ENCODE data around the gene PKDCC. TPM values are rescaled to one million over a fixed set of nuclear protein-coding genes. Genes with fewer than 3 reads are reported as not detected.

PKDCC gene
- total RNA-seq, 3 donors from 2014 or later (not counting 1 experiment from before 2014, with no cell fraction given), result 0.50 TPM; not detected in 2

- intact Hi-C loops (cut with micrococcal nuclease), result no loop called here
- WGBS (ENCODE audit: insufficient coverage), result 89% methylated on average over 3 of the region's 3 CpGs
- Histone ChIP-seq H3K27ac (ENCODE audit: low read length) (no peak overlapping the region), H3K4me3 (ENCODE audit: low read length) (no peak overlapping the region), H3K27me3 (ENCODE audit: control insufficient read depth, insufficient read depth, low read length) (no peaks in the 10 kb centered on the region), H3K4me1 (ENCODE audit: control insufficient read depth, insufficient read depth, low read length) (peaks cover 11% of the 10 kb centered on the region), H3K9me3 (ENCODE audit: control insufficient read depth, insufficient read depth, low read length) (no peaks in the 10 kb centered on the region), H3K36me3 (ENCODE audit: control insufficient read depth, insufficient read depth, low read length) (no peaks in the 10 kb centered on the region)
- DNase-seq (no peak), ATAC-seq (no peak)
- Mint-ChIP-seq H3K36me3 (no peaks in the 10 kb centered on the region), H3K4me1 (peaks cover 0 to 12% of the 10 kb centered on the region in 2 donors), H3K27me3 (ENCODE audit: low read depth in 2 of 2) (peaks cover 9 to 27% of the 10 kb centered on the region in 2 donors), H3K9me3 (no peaks in the 10 kb centered on the region), H3K27ac (no peak overlapping the region), H3K4me3 (no peak overlapping the region)
- TF ChIP-seq CTCF (IDR thresholded peaks at IDR 0.05), result no peak
These were observed 22.7 kb upstream of the PKDCC start for GRCh38 chr2:42025151-42025582.

- Mint-ChIP-seq H3K27me3 (ENCODE audit: low read depth in 2 of 2) (peaks cover 9 to 38% of the 10 kb centered on the region in 2 donors), H3K9me3 (no peaks in the 10 kb centered on the region), H3K27ac (no peak overlapping the region), H3K4me3 (no peak overlapping the region), H3K36me3 (no peaks in the 10 kb centered on the region), H3K4me1 (peaks cover 0 to 12% of the 10 kb centered on the region in 2 donors)
- ATAC-seq, result no peak
- Histone ChIP-seq H3K4me1 (ENCODE audit: control insufficient read depth, insufficient read depth, low read length) (peaks cover 11% of the 10 kb centered on the region), H3K27me3 (ENCODE audit: control insufficient read depth, insufficient read depth, low read length) (no peaks in the 10 kb centered on the region), H3K4me3 (ENCODE audit: low read length) (no peak overlapping the region), H3K9me3 (ENCODE audit: control insufficient read depth, insufficient read depth, low read length) (no peaks in the 10 kb centered on the region), H3K36me3 (ENCODE audit: control insufficient read depth, insufficient read depth, low read length) (no peaks in the 10 kb centered on the region), H3K27ac (ENCODE audit: low read length) (no peak overlapping the region)
- intact Hi-C loops (cut with micrococcal nuclease), result no loop called here
- WGBS (ENCODE audit: insufficient coverage), result 93% methylated on average over 5 of the region's 5 CpGs
- DNase-seq, result no peak
- TF ChIP-seq CTCF (IDR thresholded peaks at IDR 0.05), result no peak
These were observed 21.5 kb upstream of the PKDCC start for GRCh38 chr2:42026272-42026671.

GRCh38 chr2:42028571-42029148 is 19.2 kb upstream of the PKDCC start:
- H3K9me3 ChIP-seq (ENCODE audit: control insufficient read depth, insufficient read depth, low read length), result no peaks in the 10 kb centered on the region
- H3K27me3 ChIP-seq (ENCODE audit: control insufficient read depth, insufficient read depth, low read length), result peaks cover 3% of the 10 kb centered on the region
- no peaks in the 10 kb centered on the region for H3K36me3 ChIP-seq (ENCODE audit: control insufficient read depth, insufficient read depth, low read length)
- no peak for TF ChIP-seq CTCF (IDR thresholded peaks at IDR 0.05)
- no peak overlapping the region for H3K4me3 ChIP-seq (ENCODE audit: low read length)
- ATAC-seq (no peak), DNase-seq (no peak)
- intact Hi-C loops (cut with micrococcal nuclease), result no loop called here
- 68% methylated on average over 8 of the region's 8 CpGs for WGBS (ENCODE audit: insufficient coverage)
- Mint-ChIP-seq H3K4me3 (no peak overlapping the region), H3K27ac (no peak overlapping the region), H3K4me1 (peaks cover 0 to 12% of the 10 kb centered on the region in 2 donors), H3K27me3 (ENCODE audit: low read depth in 2 of 2) (peaks cover 11 to 38% of the 10 kb centered on the region in 2 donors), H3K36me3 (no peaks in the 10 kb centered on the region), H3K9me3 (no peaks in the 10 kb centered on the region)
- H3K27ac ChIP-seq (ENCODE audit: low read length), result no peak overlapping the region
- peaks cover 11% of the 10 kb centered on the region for H3K4me1 ChIP-seq (ENCODE audit: control insufficient read depth, insufficient read depth, low read length)

- Histone ChIP-seq H3K4me1 (ENCODE audit: control insufficient read depth, insufficient read depth, low read length) (peaks cover 11% of the 10 kb centered on the region), H3K27me3 (ENCODE audit: control insufficient read depth, insufficient read depth, low read length) (peaks cover 3% of the 10 kb centered on the region), H3K4me3 (ENCODE audit: low read length) (no peak overlapping the region), H3K36me3 (ENCODE audit: control insufficient read depth, insufficient read depth, low read length) (no peaks in the 10 kb centered on the region), H3K9me3 (ENCODE audit: control insufficient read depth, insufficient read depth, low read length) (no peaks in the 10 kb centered on the region), H3K27ac (ENCODE audit: low read length) (no peak overlapping the region)
- 85% methylated on average over 4 of the region's 4 CpGs for WGBS (ENCODE audit: insufficient coverage)
- no peaks in the 10 kb centered on the region for H3K36me3 Mint-ChIP-seq
- no peak overlapping the region for H3K4me3 Mint-ChIP-seq
- ATAC-seq, result no peak
- H3K27ac Mint-ChIP-seq, result no peak overlapping the region
- H3K4me1 Mint-ChIP-seq, result peaks cover 0 to 12% of the 10 kb centered on the region in 2 donors
- TF ChIP-seq CTCF (IDR thresholded peaks at IDR 0.05), result no peak
- peaks cover 11 to 34% of the 10 kb centered on the region in 2 donors for H3K27me3 Mint-ChIP-seq (ENCODE audit: low read depth in 2 of 2)
- DNase-seq, result no peak
- intact Hi-C loops (cut with micrococcal nuclease), result no loop called here
- no peaks in the 10 kb centered on the region for H3K9me3 Mint-ChIP-seq
These were observed 18.6 kb upstream of the PKDCC start for GRCh38 chr2:42029171-42029570.
